Omental fat pad (tissue), 4 donors: ENCODE measurements around the gene BTBD6. TPM values are rescaled to one million over a fixed set of nuclear protein-coding genes. Genes with fewer than 3 reads are reported as not detected.

Source experiments
- ATAC-seq: fragments of 150-250 bp; one replicate; pipeline ENCODE4 v1.9.1; 2016; ENCODE audit warnings: mild to moderate bottlenecking, moderate library complexity; ENCODE audit not compliant: low FRiP score
- DNase-seq: peaks from one replicate; pipeline ENCODE4 v3.0.0-alpha.2; 2019; ENCODE audit warnings: low spot score
- CTCF ChIP-seq, 3 donors: fragments of 450-650 bp; IDR thresholded peaks; one replicate each; pipeline ENCODE4 v1.5.1; 2016 to 2017; ENCODE audit warnings: antibody characterized with exemption in 3 of 3, mild to moderate bottlenecking in 3 of 3, moderate library complexity in 2 of 3
- total RNA-seq, 4 donors: library from RNA; depleted of rRNA; stranded (reverse); fragments of >200 nt; gene quantifications; one replicate each; pipeline ENCODE4 v1.1.0, GENCODE V29; 2016

The BTBD6 gene
- total RNA-seq, 4 donors from 2014 or later: 63.9 to 95.4 (median 67.9) TPM

- DNase-seq (no peak), ATAC-seq (no peak)
- TF ChIP-seq CTCF (IDR thresholded peaks at IDR 0.05): no peak
Observed at GRCh38 chr14:105201925-105202513, 46.3 kb upstream of the BTBD6 start.

DNA sequence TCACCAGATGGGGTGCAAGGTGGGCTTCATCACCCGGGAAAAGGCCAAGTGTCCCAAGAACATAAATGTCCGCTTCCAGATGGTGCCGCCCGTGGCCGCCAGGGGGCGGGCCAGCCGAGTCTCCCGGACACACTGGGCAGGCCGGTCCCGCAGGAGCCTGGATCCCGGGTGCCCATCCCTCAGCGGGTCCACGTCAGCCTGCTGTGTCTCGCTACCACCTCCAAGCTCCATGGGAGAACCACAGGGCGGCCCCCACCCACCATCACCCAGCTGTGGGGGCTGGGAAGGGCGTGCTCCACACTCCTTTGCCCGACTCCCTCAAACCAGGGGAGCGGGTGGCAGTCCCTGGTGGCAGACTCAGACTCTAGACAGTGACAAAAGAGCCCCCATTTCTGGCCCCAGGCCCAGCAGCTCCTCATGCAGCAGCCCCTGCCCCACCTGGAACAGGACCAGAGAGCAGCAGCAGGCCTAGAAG is 45.2 kb upstream of the BTBD6 start:
- ATAC-seq (peak; percentile 46), DNase-seq (peak; percentile 81)
- peak in 1 of 3 donors; percentile 66 for TF ChIP-seq CTCF (IDR thresholded peaks at IDR 0.05)

- DNase-seq: no peak
- no peak for ATAC-seq
- no peak for TF ChIP-seq CTCF (IDR thresholded peaks at IDR 0.05)
Observed at GRCh38 chr14:105203701-105204100, 44.6 kb upstream of the BTBD6 start.

DNA sequence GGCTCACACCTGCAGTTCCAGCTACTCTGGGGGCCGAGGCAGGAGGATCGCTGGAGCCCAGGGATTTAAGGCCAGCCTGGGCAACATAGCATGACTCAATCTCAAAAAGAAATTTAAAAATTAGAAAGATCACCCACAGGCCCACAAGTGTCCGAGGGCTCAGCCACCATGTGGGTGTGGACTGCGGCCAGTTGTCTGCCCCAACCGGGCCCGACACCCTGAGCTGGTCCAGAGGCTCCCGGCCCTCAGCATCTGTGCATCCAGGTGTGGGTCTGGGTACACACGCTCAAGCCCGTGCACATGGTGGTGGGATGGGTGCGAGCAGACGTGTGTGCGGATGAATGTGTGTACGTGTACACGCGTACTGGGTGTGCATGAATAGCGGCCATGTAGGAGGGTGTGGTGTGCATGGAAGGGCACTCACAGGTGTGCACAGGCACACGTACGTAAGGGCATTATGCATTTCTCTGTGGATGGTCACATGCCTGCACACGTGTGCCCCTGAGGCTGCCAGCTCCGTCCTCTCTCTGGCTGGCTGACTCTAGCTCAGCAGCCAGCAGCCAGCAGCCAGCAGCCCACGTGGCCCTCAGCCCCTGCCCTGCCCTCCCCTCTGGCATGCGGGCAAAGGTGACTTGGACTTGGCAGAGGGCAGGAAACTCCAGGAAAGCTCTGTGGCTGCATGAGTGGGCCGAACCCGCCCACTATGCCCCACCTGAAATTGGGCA is 44.0 kb upstream of the BTBD6 start:
- ATAC-seq: peak; percentile 30
- DNase-seq: no peak
- no peak for TF ChIP-seq CTCF (IDR thresholded peaks at IDR 0.05)

DNA sequence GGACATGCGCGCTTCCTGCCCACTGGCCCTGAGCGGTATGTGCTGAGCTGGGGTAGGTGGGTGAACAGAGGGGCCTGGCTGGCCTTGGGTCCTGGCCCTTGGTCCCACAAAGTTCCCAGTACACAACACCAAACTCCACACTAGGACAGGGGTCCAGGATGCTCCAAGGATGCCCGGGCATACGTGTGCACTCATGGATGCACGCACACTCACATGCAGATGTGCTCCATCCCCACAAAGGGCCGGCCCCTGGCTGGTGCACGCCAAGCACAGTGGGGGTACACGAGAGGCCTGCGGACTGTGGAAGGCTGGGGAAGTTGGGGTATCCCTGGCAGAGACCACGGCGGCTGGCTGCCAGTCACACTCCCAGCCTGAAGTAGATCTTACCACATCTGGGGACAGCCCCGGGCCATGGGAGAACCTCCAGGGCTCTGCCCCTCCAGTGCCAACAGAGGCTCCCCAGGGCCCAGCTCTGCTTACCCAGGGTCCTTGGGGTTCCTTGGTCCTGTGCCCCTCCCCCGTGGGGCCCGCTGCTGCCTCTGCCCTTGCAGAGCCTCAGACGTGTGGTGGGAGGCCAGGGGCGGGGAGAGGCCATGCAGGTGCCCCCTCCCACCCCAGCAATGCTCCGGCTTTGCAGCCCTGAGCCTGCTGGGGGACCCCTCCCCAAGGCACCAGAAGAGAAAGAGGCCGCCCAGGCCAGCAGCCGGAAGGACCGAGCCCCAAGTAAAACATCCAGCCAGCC is 43.2 kb upstream of the BTBD6 start:
- TF ChIP-seq CTCF (IDR thresholded peaks at IDR 0.05): no peak
- DNase-seq (no peak), ATAC-seq (peak; percentile 1)

DNA sequence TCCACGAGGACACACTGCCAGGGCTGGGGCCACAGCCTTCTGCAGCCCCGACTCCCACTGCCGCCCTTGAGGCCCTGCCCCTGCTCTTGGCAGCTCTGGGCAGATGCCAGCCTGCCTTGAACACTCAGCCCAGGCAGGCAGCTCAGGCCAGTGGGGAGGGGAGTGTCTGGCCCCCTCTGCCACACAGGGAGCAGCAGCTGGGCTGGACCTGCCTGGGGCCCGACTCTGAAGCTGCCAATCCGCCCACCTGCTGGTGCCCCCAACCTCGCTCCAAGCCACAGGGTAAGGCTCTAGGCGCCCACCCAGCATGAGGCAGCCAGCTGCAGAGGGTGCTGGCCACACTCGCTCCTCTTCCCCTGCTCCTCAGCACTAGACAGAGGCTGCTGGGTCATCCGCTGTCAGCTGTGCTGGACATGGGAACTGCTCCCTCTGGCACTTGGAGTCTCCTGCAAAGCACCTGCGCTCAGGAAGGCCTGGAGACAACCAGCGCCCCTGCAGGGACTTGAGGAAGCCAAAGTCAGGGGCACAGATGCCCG is 42.6 kb upstream of the BTBD6 start:
- DNase-seq: no peak
- TF ChIP-seq CTCF (IDR thresholded peaks at IDR 0.05): no peak
- ATAC-seq: no peak
